HG03139 (cell line): ENCODE results near the gene ARHGAP10.
A peak's percentile ranks its signal among the peaks of the same experiment; 100 is the strongest.
"Not testable (repeated sequence)": the region's sequence is repeated elsewhere in the genome, so short reads cannot be mapped to it uniquely, and the experiment has no call there.

Experiments used
- ATAC-seq: cut with Tn5 transposase; IDR thresholded peaks from one replicate; pipeline ENCODE4 v1.9.1; 2021; ENCODE audit not compliant: unreplicated experiment

The ARHGAP10 gene

DNA sequence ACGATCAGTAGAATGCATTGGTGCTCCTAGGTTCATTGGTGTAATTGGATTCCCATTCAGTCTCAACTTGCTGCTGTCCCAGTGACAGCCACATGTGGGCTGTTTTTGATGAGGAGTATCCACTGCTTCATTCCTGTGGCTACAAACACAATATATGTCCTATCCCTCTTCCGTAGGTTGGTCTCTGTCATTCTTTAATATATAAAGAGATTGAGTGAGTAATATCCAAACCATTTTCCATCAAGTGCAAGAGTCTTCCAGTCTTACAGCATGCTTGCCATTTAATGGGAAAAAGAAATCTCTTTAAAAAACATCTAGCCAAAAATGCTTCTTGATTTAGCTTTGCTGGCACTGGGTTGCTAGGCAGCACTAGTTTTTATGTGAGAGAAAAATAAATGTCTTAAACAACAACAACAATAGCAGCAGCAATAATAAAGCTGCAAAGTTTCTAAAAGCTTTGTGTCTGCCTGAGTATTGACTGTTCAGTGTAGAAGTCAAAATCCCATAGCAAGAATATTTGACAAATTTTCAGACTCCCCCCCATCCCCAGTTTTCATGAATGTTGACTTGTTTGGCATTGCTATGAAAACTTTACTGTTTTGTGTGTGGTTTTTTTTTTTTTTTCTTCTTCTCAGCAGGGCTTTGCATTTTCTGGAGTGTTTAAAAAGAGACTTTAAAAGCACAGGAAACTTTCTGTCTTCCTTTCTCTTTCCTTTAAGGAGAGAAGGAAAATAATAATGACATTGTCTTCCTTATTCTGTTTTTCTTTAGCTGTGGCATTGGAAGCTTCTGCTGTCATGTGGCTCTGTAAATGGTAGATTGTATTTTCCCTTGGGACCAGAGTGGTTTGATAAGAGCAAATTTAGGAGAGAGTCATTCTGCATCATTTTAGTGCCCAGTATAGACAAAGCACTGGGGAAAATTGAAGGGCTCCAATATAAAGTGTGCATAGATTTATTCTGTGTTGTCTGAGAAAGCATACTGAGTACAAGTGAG is 244.3 kb downstream of the ARHGAP10 start:
- no peak for ATAC-seq

DNA sequence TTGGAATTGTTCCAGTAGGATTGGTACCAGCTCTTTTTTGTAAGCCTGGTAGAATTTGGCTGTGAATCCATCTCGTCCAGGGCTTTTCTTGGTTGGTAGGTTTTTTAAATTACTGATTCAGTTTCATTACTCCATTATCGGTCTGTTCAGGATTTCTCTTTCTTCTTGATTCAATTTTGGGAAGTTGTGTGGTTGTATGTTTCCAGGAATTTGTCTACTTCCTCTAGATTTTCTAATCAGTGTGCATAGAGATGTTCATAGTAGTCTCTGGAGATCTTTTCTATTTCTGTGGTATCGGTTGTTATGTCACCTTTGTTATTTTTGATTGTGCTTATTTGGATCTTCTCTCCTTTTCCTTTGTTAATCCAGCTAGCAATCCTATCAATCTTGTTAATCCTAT is 248.7 kb downstream of the ARHGAP10 start:
- no peak for ATAC-seq

DNA sequence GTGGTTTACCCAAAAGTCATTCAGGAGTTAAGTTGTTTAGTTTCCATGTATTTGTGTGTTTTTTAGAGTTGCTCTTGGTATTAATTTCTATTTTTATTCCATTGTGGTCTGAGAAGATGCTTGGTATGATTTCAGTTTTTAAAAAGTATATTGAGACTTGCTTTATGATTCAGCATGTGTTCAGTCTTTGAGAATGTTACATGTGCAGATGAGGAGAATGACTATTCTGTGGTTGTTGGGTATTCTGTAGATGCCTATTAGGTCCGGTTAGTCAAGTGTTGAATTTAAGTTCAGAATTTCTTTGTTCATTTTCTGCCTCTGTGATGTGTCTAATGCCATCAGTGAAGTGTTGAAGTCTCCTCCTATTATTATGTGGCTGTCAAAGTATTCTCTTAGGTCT is 249.4 kb downstream of the ARHGAP10 start:
- ATAC-seq: peak; percentile 75

DNA sequence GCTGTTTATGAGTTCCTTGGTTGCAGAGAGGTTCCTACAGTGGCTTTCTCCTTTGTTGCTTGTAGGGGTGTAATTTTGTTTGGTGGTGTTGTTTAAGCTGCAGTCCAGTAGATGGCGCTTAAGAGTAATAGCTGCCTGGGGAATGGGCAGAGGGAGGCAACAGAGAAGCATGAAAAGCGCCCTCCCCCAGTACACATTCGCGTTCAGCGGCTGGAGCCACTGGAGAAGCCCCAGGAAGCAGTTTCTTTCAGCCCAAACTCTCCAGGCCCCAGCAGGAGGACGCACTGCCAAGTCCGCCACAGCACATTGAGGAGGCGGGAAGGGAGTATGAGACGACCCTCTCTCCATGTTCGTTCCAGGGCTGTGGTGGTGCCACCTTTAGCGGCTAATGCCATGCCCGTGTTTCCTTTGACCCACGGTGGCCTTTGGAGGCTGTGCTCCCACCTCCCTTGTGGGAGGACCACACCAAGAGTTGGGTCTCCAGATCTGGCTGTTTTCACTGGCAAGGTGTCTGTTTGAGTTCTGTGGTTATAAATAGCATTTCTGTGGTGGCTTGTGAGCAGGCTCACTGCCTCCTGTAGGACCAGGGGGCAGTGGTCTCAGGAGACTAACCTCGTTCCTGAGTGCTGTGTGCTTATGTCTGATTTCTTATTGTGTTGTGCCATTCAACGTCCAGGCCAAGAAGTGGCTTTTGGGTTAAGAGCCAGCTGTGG is 252.3 kb downstream of the ARHGAP10 start:
- peak; percentile 37 for ATAC-seq

DNA sequence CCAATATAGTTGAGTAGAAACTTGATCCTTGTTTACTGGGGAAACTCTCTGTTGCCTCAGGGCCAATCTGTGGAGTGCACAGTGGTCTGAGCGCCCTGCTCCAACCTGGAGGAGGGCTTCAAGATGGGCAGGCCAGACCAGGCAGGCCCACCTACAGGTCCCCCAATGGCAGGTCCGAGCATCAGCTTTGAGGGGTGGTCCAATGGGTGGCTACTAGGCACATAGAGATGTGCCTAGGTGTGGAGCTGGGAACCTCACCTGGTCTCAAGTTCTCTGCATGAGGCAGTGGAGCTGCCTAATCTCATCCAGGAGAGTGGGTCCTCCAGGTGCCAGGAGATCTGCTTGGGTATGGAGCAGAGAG is 252.9 kb downstream of the ARHGAP10 start:
- no peak for ATAC-seq

DNA sequence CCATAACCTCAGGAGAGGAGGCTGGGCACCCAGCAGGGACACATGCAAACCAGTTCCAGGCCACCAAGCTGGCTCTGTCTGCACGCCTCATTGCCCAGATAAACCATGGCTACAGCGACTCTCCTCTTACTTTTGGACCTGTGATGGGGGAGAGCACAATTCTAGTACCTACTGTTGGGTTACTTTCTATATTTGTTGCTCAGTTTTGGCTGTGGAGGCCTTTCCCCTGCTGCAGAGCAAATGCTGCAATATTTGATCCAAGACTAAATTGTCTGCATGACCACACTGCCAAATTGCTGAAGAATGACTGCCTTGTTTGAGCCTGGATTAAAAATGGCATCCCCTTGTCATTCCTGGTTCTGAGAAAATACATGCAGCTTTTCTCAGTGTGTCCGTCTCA is 253.5 kb downstream of the ARHGAP10 start:
- ATAC-seq: no peak

DNA sequence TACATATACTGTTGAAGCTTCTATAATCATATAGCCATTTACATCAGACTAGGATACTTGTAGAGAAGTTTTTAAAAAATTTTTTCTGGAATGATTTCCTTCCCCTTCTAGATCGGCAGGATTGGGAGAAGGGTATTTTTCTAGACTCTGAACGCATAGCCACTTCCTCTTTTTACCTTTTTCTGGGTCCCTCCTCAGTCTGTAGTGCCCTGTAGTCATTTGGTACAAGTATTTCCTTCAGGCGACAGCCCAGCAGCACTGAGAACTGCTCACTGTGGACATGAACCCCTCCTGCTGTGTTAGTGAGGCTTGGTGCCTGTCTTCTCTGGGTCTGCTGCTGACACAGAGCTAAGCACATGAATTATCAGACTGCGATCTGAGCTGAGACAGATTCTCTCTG is 255.4 kb downstream of the ARHGAP10 start:
- peak; percentile 66 for ATAC-seq

DNA sequence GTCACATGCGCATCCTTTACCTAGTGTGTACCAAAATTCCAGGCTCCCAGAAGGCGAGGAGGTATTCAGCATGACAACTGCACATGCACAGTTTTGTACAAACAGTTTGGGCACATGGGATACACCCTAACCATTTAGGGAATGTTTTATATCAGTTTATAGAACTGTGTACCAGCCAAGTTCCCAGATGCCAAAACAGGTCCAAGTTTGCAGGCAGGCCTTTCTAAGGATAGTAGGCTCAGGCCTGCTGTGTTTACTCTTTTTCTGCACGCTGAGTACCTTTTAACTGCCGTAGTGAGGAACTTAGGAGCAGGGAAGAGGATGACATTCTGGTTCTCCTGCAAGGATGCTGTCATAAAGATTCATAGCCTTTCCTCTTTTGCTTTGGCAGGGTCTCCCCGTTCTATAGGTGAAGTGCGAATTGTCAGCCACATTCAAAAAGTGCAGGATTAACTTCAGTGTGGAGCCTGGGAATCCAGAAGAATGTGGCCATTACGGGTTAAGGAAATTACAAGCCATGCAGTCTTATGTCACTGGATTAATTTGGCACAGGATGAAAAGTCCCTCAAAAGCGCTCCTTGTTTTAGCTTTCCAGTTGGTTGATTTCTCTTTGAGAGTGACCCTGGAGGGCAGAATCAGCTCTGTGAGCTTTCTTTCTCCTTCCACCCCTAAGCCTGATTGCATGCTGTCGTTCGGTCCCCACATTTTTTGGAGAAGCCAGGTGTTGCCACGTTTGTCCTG is 259.8 kb downstream of the ARHGAP10 start:
- no peak for ATAC-seq

DNA sequence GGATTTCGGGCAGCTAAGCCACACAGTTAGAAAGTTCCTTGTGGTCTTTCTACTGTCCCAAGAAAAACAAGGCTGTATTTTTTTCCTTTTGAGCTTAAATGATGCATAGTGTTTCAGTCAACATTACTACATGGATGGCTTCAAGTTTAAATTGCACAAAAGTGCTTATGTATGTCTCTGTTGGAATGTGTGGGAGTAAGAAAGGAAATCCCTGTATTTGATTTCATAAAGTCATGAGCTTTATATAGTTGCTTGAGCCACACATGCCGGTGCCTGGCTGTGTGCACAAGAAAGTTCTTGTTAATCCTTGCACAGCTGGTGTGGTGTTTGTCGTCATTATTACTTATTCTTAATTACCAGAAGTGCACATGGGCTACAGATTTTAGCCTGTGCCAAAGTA is 262.2 kb downstream of the ARHGAP10 start:
- no peak for ATAC-seq

DNA sequence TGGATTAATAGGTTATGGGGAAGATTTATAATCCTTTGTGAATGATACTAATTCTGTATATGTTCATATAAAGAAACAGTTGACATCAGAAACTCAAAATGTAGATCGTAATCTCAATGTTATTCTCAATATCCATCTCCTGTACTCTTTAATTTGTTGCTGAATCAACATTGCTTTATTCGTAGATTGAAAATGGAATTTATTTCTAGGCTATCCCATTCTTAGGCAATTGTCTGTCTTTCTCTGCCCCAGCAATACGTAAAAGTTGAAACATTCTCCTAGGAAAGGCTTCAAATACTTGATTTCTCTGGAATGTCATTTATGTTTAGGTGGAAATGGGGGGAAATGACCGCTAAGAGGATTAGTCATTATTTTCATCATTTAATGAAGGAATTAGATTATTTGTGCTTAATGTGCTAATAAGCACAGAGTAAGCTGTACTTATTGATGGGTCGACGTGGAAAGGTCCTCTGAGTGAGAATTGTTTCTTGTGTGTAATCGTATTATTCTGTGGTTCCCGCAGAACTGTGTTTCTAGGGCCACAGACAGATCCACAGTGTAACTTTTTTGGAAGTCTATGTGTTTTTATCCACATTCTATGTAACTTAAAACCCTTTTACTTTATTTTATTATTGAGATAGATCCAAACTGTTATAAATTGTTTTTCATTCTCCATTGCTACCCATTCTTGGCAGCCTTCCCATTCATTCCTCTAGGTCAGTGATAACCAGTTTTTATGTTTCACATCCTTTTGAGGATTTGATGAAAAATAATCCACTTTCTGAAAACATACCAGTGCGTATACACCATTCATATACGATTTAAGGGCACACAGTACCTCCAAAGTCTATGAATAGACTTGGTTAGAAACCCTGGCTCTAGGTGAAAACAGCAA is 262.9 kb downstream of the ARHGAP10 start:
- no peak for ATAC-seq

DNA sequence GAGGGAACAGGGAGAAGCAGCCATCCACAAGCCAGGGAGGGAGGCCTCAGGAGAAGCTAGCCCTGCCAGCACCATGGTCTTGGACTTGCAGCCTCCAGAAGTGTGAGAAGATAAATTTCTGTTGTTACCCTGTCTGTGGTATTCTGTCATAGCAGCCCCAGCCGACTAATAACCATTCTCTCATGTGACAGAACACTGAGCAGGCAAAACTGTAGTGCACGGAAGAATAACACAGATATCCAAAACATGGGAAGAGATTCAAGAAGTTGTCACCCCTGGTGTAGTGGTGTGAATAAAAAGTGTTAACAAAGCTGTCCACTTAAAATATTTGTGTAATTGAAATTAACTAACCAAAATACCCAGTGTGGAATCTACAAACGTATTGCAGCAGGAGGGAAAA is 265.0 kb downstream of the ARHGAP10 start:
- ATAC-seq: no peak

DNA sequence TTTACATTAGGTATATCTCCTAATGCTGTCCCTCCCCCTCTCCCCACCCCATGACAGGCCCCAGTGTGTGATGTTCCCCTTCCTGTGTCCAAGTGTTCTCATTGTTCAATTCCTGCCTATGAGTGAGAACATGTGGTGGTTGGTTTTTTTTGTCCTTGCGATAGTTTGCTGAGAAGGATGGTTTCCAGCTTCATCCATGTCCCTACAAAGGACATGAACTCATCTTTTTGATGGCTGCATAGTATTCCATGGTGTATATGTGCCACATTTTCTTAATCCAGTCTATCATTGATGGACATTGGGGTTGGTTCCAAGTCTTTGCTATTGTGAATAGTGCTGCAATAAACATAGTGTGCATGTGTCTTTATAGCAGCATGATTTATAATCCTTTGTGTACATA is 268.1 kb downstream of the ARHGAP10 start:
- ATAC-seq: not testable (repeated sequence)

DNA sequence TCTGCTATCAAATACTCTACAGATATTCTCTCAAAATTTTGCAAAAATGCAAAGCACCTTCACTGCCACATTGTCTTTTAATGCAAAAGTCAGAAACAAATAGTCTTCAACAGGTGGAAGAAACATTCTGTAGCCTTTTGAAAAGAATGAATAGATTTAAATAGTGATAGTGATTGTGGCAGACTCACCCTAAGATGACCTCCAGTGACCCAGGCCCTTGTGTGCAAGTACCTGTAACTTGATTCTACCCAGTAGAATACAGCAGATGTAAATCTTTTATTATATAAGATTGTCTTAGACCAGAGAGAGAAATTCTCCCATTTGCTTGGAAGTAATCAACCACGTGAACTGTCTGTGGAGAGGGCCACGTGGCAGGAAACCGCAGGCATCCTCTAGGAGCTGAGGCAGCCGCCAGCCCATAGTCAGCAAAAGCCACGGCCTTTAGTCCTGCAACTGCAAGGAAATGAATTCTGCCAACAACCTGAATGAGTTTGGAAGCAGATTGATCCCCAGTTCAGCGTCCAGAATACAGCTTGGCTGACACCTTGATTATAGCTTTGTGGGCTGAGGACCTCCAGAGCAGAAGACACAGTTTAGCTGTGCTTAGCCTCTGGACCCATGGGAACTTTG is 272.5 kb downstream of the ARHGAP10 start:
- ATAC-seq: no peak

DNA sequence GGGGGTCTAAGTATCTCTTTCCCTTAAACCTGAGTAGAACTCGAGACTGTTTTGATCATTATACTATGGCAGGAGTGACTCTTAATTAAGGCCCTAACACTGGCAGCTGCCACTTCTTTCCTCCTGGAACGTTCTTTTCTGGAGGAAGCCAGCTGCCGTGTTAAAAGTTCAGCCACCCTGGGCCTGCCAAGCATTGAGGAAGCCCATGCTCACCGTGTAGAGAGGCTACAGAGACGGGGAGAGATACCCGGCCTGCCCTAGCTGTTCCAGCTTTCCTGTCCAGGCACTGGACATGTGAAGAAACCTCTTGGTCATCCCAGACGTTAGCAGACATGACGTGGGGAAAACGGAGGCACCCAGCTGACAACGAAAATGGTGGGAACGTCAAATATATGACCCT is 274.1 kb downstream of the ARHGAP10 start:
- ATAC-seq: no peak

DNA sequence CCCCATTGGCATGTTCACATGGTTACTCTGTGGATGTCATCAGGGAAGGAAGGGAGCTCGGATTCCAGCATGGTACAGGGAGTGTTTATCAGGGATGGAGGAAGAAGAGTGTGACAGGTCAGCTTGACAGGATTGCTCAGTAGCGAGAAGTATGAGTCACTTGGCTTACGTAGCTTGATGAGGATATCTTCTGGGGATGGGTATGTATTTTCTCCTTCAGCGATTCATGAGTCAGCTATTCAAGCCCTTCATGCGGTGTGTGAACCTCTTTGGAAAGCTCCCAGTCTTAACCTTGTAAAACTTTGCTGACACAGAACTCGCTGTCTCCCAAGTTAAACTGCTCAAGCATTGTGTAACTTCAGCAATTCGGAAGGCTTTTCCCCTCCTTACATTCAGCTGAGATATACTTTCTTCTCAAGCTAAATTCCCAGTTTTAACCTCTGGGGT is 275.4 kb downstream of the ARHGAP10 start:
- no peak for ATAC-seq

DNA sequence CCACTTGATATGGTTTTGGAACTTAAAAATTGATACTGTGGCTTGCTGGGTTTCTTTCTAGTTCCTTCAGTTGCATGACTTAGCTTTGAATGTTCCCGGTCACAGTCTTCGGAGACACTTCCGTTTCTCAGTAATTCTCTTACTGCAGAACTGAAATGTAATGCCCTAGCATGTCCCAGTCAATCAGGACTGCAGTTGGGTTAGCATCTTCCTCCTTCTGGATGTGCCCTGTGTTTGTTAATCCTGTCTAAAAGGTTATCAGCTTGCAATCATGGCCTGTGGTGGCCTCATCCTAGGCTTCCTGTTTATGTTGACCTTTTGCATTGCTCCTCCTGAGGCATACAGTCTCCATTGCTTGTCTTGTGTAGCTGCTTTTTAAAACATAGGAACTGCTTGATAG is 275.9 kb downstream of the ARHGAP10 start:
- ATAC-seq: no peak

DNA sequence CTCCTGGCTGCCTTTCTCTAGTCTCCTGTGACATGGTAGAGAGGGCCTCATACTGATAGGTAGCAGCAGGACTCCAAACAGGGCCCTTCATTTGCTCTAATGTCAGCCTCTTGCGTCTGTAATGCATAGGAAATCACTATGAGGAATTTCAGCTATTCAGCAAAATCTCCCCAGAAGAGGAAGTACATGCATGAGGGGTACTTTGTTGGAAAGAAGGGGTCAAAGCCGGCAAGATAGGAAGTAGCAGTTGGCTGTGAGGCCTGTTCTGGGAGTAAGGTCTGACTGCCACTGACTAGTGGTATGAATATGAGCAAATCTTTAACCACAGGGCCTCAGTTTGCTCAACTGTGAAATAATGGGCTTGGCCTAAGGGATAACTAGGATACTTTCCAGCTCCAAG is 283.2 kb downstream of the ARHGAP10 start:
- no peak for ATAC-seq

DNA sequence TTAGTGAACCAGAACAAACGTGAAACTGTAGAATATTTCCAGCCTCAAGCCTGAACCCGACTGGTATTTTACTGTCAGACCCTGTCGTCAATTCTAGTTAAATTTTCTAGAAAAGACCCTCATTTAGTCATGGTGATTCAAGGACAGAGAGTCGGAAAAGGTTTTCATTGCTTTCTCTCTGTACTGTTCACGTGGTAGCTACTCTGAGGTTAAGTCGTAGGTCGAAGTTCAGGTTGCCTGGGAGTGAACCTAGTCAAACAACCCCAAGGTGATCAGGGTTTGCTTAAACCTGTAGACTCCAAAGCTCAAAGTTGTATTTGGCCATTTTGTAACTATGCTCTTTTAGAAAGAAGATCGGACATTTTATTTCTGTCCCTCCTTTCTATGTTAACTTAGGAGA is 283.6 kb downstream of the ARHGAP10 start:
- ATAC-seq: no peak

DNA sequence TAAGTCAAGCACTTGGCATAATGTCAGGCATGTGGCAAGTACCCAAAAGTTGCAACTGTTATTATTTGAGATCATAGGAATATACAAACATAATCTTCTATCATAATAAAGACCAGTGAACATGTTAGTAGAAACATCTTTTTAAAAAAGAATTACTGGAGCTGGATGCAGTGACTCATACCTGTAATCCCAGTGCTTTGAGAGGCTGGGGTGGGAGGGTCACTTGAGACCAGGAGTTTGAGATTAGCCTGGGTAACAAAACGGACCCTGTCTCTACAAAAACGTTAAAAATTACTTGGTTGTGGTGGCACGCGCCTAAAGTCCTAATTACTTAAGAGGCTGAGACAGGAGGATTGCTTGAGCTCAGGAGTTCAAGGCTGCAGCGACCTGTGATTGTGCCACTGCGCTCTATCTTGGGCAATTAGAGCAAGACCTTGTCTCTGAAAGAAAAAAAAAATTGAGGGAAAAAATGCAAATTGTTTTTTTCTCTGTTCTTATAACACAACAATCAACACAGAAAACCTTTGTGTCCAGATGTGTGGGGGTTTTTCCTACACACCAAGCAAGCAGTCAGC is 284.3 kb downstream of the ARHGAP10 start:
- ATAC-seq: no peak

DNA sequence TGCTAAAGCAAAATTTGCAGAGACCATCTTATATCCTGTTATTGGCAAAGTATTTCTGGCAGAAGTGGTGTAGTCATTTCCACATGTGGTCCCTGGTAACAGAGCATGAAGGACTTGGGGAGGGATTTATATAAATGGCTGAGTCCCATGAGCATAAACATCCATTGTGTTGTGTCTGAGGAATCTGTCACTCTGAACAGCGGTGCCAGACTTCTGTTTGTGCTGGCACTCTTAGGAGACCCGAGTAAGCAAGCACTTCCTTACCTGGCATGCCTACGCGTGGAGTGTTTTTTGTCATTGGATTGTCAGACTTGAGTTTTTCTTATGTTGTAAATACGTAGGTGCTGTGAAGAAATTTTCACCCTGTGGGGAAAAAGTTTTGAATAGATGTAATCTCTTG is 285.9 kb downstream of the ARHGAP10 start:
- ATAC-seq: no peak
